K562 (cell line): ENCODE results near the gene DAPK1.

Experiments used
- AFF1 ChIP-seq, 2 experiments: fragments of 450-650 bp; IDR thresholded peaks; 2 replicates each; pipeline ENCODE4 v1.6.1; 2018; ENCODE audit warnings: mild to moderate bottlenecking in 2 of 2, low read depth in 1 of 2; ENCODE audit not compliant: partially characterized antibody in 2 of 2
- CTCF ChIP-seq, 3 experiments: IDR thresholded peaks in 2 of 3; conservative IDR thresholded peaks in 1 of 3; 2 replicates each; pipeline ENCODE4 v1.5.1; 2011 to 2012; ENCODE audit warnings: low read length in 3 of 3, mild to moderate bottlenecking in 3 of 3, control low read depth in 2 of 3, improper control_type of control experiment in 1 of 3, inconsistent platforms in 1 of 3, low read depth in 1 of 3, mixed read lengths in 1 of 3, moderate library complexity in 1 of 3; ENCODE audit not compliant: insufficient read depth in 2 of 3
- MYNN ChIP-seq, 2 experiments: sonication (generic); formaldehyde crosslinking in 1 of 2; IDR thresholded peaks; 2 replicates each; pipeline versions ENCODE4 v1.5.0 to v1.6.1; 2016 to 2020; ENCODE audit warnings: antibody characterized with exemption in 1 of 2, missing genetic modification reagents in 1 of 2
- PATZ1 ChIP-seq: fragments of 250-450 bp; sonication (Bioruptor Pico); IDR thresholded peaks from 2 replicates; pipeline ENCODE4 v1.5.0; 2020; ENCODE audit warnings: mild to moderate bottlenecking, borderline replicate concordance
- PHB2 ChIP-seq: fragments of 450-650 bp; IDR thresholded peaks from 2 replicates; pipeline ENCODE4 v1.6.1; 2017; ENCODE audit warnings: low read depth
- POLR2AphosphoS2 ChIP-seq: IDR thresholded peaks from 2 replicates; pipeline ENCODE4 v1.6.1; 2012; ENCODE audit warnings: low read length, improper control_type of control experiment
- PRPF4 ChIP-seq: fragments of 200-400 bp; formaldehyde crosslinking; IDR thresholded peaks from one replicate; pipeline ENCODE4 v1.6.1; 2017; ENCODE audit warnings: low read length, low read depth, mild to moderate bottlenecking; ENCODE audit not compliant: insufficient read depth, poor library complexity, severe bottlenecking
- SRF ChIP-seq, 2 experiments: fragments of 250-450, 450-650 bp in 1 of 2; sonication (Bioruptor Pico) in 1 of 2; sonication (generic) in 1 of 2; formaldehyde crosslinking; IDR thresholded peaks; 2 replicates each; pipeline versions ENCODE4 v1.5.0 to v1.5.1; 2020 to 2022; ENCODE audit warnings: mild to moderate bottlenecking in 1 of 2, missing genetic modification reagents in 1 of 2
- TAF7 ChIP-seq: fragments of 450-650 bp; IDR thresholded peaks from 2 replicates; pipeline ENCODE4 v1.6.1; 2016; ENCODE audit warnings: missing genetic modification characterization, missing compliant biosample characterization
- ZNF316 ChIP-seq: fragments of 450-650 bp; IDR thresholded peaks from 2 replicates; pipeline ENCODE4 v1.6.1; 2016
- ZNF830 ChIP-seq: fragments of 250-450 bp; sonication (Bioruptor Pico); IDR thresholded peaks from 2 replicates; pipeline ENCODE4 v1.5.0; 2021; ENCODE audit warnings: mild to moderate bottlenecking

- no peak for TF ChIP-seq ZNF830
- no peak for TF ChIP-seq TAF7 (tag)
- no peak for TF ChIP-seq CTCF (IDR thresholded peaks at IDR 0.05 in 2 of 3, conservative IDR thresholded peaks at IDR 0.05 in 1 of 3; ENCODE audit: insufficient read depth in 2 of 3, low read depth in 1 of 3, low read length in 3 of 3)
- TF ChIP-seq PRPF4 = no peak
- TF ChIP-seq SRF (CRISPR knock-in tag; IDR thresholded peaks at IDR 0.05) = no peak
- TF ChIP-seq PATZ1 = no peak
- no peak for TF ChIP-seq ZNF316
- no peak for TF ChIP-seq PHB2
- TF ChIP-seq POLR2AphosphoS2 = no peak
- TF ChIP-seq AFF1 (IDR thresholded peaks at IDR 0.05; ENCODE audit: low read depth in 1 of 2, partially characterized antibody in 2 of 2) = no peak
- no peak for TF ChIP-seq MYNN (IDR thresholded peaks at IDR 0.05)
- TF ChIP-seq MYNN (CRISPR knock-in tag; IDR thresholded peaks at IDR 0.05) = no peak
These were observed 42.9 kb downstream of the DAPK1 start for GRCh38 chr9:87540444-87541105.
